ENCODE data around the gene PDIA3. TPM values are rescaled to one million over a fixed set of nuclear protein-coding genes. Genes with fewer than 3 reads are reported as not detected.
"Not testable (repeated sequence)": the region's sequence is repeated elsewhere in the genome, so short reads cannot be mapped to it uniquely, and the experiment has no call there.

Gene PDIA3
- total and polyA plus RNA-seq, 12 donors: 100 to 257 (median 144) TPM

DNA sequence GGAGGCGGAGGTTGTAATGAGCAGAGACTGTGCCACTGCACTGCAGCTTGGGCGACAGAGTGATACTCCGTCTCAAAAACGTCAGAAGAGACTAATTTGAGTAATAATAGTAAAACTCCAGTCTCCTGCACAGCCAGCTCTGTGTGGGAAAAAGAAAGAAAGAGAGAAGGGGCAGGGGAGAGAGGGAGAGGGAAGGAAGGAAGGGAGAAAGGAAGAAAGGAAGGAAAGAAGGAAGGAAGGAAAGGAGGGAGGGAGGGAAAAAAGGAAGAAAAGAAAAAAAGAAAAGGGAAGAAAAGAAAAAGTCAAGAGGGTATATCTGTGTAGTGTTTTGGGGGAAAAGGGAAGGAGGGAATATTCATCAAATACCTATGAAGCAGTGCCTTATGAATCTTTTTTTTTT lies 23.1 kb upstream of the PDIA3 start:
- WGBS, 2 donors: 76 to 82% methylated on average over 4 of the region's 4 CpGs

DNA sequence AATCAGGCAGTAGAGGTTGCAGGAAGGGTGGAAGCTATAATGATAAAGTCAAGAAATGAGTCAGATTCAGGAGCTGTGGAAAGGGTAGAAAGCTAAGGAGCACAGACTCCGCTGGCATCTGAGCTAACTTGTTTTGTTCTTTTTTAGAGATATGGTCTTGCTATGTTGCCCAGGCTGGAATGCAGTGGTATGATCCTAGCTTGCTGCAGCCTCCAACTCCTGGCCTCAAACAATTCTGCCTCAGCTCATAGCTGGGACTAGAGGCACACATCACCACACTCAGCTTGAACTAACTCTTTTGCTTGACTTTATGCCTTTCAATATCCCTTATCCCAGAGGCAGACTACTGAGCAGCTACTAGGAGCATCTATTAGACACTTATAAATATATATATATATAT lies 19.9 kb upstream of the PDIA3 start:
- WGBS, 2 donors: 90 to 94% methylated on average over 1 of the region's 1 CpG
- intact Hi-C loops (cut with DNase I): not testable (repeated sequence)

More for the DNA sequence above, 23.1 kb upstream of the PDIA3 start:
- TF ChIP-seq, protein P1, sequence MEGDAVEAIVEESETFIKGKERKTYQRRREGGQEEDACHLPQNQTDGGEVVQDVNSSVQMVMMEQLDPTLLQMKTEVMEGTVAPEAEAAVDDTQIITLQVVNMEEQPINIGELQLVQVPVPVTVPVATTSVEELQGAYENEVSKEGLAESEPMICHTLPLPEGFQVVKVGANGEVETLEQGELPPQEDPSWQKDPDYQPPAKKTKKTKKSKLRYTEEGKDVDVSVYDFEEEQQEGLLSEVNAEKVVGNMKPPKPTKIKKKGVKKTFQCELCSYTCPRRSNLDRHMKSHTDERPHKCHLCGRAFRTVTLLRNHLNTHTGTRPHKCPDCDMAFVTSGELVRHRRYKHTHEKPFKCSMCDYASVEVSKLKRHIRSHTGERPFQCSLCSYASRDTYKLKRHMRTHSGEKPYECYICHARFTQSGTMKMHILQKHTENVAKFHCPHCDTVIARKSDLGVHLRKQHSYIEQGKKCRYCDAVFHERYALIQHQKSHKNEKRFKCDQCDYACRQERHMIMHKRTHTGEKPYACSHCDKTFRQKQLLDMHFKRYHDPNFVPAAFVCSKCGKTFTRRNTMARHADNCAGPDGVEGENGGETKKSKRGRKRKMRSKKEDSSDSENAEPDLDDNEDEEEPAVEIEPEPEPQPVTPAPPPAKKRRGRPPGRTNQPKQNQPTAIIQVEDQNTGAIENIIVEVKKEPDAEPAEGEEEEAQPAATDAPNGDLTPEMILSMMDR (IDR thresholded peaks at IDR 0.05): no peak
- Histone ChIP-seq H3K36me3 (no peaks in the 10 kb centered on the region), H3K27ac (no peak overlapping the region), H3K4me3 (no peak overlapping the region), H3K9me3 (no peaks in the 10 kb centered on the region), H3K27me3 (peaks cover 0 to 7% (median 0%) of the 10 kb centered on the region in 7 donors), H3K4me1 (no peaks in the 10 kb centered on the region)
- DNase-seq (no peak), ATAC-seq (no peak)
- intact Hi-C loops (cut with DNase I): no loop called here

DNA sequence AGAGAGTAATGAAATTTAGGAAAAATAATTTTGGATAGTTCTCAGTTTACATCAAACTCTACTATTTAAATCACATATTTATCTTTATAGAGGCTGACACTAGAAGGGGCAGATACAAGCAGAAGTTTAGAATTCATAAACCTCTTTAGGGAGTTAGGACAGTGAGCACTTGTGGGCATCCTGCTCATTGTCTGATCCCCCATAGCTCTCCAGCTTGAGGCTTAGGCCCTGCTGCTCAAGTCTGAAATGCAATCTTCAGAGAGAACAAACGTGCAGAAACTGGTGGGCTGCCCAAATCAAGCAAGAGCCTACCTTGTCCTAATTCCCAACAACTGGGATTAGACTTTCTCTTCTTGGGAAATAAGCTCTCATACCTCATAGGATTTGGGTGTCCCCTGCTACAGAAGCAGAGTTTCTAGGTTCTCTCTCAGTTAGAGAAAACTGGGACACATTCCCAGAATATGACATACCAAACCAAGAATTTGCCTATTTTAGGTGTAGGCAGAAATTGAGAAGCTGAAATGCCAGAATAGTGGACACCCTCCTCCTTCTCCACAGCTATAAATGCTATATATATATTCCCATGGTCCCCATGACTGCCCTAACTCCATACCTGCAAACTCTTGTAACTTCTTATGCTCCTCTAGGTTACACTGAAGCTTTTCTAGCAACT lies 18.0 kb upstream of the PDIA3 start:
- H3K36me3 ChIP-seq; ATAC-seq; H3K4me3 ChIP-seq; H3K4me1 ChIP-seq; H3K27me3 ChIP-seq; DNase-seq; intact Hi-C loops (cut with DNase I); H3K27ac ChIP-seq; H3K9me3 ChIP-seq: not testable (repeated sequence)
- 44 to 63% methylated on average over 1 of the region's 1 CpG for WGBS, 2 donors

More for the DNA sequence above, 19.9 kb upstream of the PDIA3 start:
- H3K4me3 ChIP-seq, DNase-seq, H3K27ac ChIP-seq, H3K27me3 ChIP-seq, H3K36me3 ChIP-seq, ATAC-seq, H3K4me1 ChIP-seq, H3K9me3 ChIP-seq: not testable (repeated sequence)

DNA sequence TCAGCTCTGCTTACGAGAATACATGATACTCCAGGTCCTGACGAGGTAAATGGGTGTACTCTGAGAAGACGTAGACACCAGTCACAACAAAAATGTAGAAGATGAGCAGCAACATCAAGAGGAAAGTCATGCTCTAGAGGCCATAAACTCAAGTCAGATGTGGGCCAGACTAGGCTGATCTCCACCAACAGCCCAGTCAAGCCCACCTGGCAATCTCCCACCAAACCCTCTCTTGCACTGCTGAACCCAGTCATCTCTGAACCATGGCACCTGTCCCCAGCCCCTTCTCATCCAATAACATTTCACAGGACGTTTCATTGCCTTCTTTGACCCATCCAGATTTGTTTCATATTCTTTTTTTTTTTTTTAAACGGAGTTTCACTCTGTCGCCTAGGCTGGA lies 10.8 kb upstream of the PDIA3 start:
- Histone ChIP-seq H3K4me3 (no peak overlapping the region), H3K9me3 (no peaks in the 10 kb centered on the region), H3K36me3 (no peaks in the 10 kb centered on the region), H3K27ac (no peak overlapping the region), H3K27me3 (no peaks in the 10 kb centered on the region), H3K4me1 (no peaks in the 10 kb centered on the region)
- intact Hi-C loops (cut with DNase I): no loop called here
- DNase-seq (no peak), ATAC-seq (no peak)
- TF ChIP-seq, protein P1 (IDR thresholded peaks at IDR 0.05): no peak
- WGBS, 2 donors: 82 to 85% methylated on average over 6 of the region's 6 CpGs

DNA sequence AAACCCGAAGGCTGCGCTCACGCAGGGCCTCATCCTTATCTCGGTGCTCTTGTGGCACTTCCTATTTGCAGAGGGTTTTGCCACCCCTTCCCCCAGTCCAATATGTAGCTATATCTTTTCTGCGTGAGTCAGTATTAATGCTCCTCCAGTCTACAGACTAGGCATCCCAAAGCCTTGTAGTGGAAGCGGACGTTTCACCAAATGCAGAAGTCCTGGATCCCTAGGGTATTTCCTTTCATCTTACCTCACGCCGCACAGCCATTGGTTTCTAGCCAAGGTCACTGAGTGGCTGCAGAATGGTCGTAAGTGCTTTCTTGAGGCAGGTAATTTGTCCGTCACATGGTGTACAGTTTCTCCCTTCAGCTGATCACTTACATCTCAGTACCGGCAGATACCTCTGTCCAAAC lies 668 bp downstream of the PDIA3 start:
- Histone ChIP-seq H3K27ac (peak overlapping the region; percentile 68 to 98 (median 93)), H3K4me1 (peaks cover 17 to 54% (median 48%) of the 10 kb centered on the region in 9 donors), H3K36me3 (peaks cover 0 to 17% (median 0%) of the 10 kb centered on the region in 9 donors), H3K4me3 (peak overlapping the region; percentile 45 to 97 (median 90))
- H3K9me3 ChIP-seq; H3K27me3 ChIP-seq; intact Hi-C loops (cut with DNase I): not testable (repeated sequence)
- DNase-seq (peak in 1 of 2 donors; percentile 6), ATAC-seq (peak in 4 of 8 donors; percentile 4 to 30 (median 16))
- 0 to 1% methylated on average over 12 of the region's 12 CpGs for WGBS, 2 donors

DNA sequence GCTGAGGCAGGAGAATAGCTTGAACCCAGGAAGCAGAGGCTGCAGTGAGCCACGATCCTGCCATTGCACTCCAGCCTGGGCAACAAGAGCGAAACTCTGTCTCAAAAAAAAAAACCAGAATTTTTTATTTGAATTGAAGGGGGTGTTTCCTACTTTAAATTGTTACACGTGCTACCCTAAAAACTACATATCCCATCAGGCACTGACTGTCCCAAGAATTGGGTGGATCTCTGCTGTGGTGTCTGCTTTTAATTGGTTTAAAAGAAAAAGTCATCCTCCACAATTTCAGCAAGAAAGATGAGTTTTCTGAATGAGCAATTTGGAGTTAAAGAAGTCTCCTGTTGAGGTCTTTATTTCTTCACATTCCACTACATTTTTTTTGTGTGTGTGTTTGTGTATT lies 2.1 kb downstream of the PDIA3 start:
- peak overlapping the region in 1 of 10 donors; percentile 61 for H3K27ac ChIP-seq
- ATAC-seq: no peak
- H3K36me3 ChIP-seq: peaks cover 0 to 31% (median 0%) of the 10 kb centered on the region in 9 donors
- peaks cover 17 to 64% (median 57%) of the 10 kb centered on the region in 9 donors for H3K4me1 ChIP-seq
- TF ChIP-seq, protein P1 (IDR thresholded peaks at IDR 0.05): no peak
- DNase-seq: no peak
- H3K4me3 ChIP-seq: peak overlapping the region in 5 of 10 donors; percentile 16 to 97 (median 91)
- no peaks in the 10 kb centered on the region for H3K27me3 ChIP-seq
- no peaks in the 10 kb centered on the region for H3K9me3 ChIP-seq
- intact Hi-C loops (cut with DNase I): no loop called here
- 67 to 70% methylated on average over 3 of the region's 3 CpGs for WGBS, 2 donors

Measured in heart right ventricle (tissue), 16 donors.